ENCODE results near the gene ADK. TPM values are rescaled to one million over a fixed set of nuclear protein-coding genes. Genes with fewer than 3 reads are reported as not detected.
"Not testable (repeated sequence)": the region's sequence is repeated elsewhere in the genome, so short reads cannot be mapped to it uniquely, and the experiment has no call there.

The ADK gene
- total and polyA plus RNA-seq, 2 donors from 2014 or later, result 33.0 to 38.3 TPM

- H3K36me3 ChIP-seq (ENCODE audit: control insufficient read depth in 2 of 3, insufficient read depth in 3 of 3, low read length in 3 of 3), result no peaks in the 10 kb centered on the region
- DNase-seq (no peak), FAIRE-seq (no peak)
- intact Hi-C loops (cut with DNase I), result no loop called here
- no peak overlapping the region for H3K4me3 ChIP-seq (ENCODE audit: low read length in 3 of 3)
- H3K4me1 ChIP-seq (ENCODE audit: control insufficient read depth in 2 of 3, insufficient read depth in 2 of 3, low read depth in 1 of 3, low read length in 3 of 3), result peaks cover 0 to 8% (median 0%) of the 10 kb centered on the region in 3 donors
- H3K27ac ChIP-seq (ENCODE audit: low read depth in 2 of 2, low read length in 2 of 2), result no peak overlapping the region
- H3K27me3 ChIP-seq (ENCODE audit: control insufficient read depth, insufficient read depth, low read length), result no peaks in the 10 kb centered on the region
- no peak for TF ChIP-seq CTCF (IDR thresholded peaks at IDR 0.05; ENCODE audit: borderline replicate concordance, extremely low read depth, insufficient read depth)
- H3K9me3 ChIP-seq (ENCODE audit: control insufficient read depth in 2 of 3, insufficient read depth in 1 of 3, low read length in 3 of 3), result no peaks in the 10 kb centered on the region
- H3K9ac ChIP-seq (ENCODE audit: low read length in 3 of 3), result no peak overlapping the region
Measured at GRCh38 chr10:74179111-74179710, 28.2 kb downstream of the ADK start.

- no peaks in the 10 kb centered on the region for H3K36me3 ChIP-seq (ENCODE audit: control insufficient read depth in 2 of 3, insufficient read depth in 3 of 3, low read length in 3 of 3)
- H3K27ac ChIP-seq (ENCODE audit: low read depth in 2 of 2, low read length in 2 of 2), result no peak overlapping the region
- H3K9ac ChIP-seq (ENCODE audit: low read length in 3 of 3), result no peak overlapping the region
- FAIRE-seq (no peak), DNase-seq (no peak)
- intact Hi-C loops (cut with DNase I), result no loop called here
- no peaks in the 10 kb centered on the region for H3K9me3 ChIP-seq (ENCODE audit: control insufficient read depth in 2 of 3, insufficient read depth in 1 of 3, low read length in 3 of 3)
- TF ChIP-seq CTCF (IDR thresholded peaks at IDR 0.05; ENCODE audit: borderline replicate concordance, extremely low read depth, insufficient read depth), result no peak
- H3K4me3 ChIP-seq (ENCODE audit: low read length in 3 of 3), result no peak overlapping the region
- H3K4me1 ChIP-seq (ENCODE audit: control insufficient read depth in 2 of 3, insufficient read depth in 2 of 3, low read depth in 1 of 3, low read length in 3 of 3), result no peaks in the 10 kb centered on the region
- no peaks in the 10 kb centered on the region for H3K27me3 ChIP-seq (ENCODE audit: control insufficient read depth, insufficient read depth, low read length)
Measured at GRCh38 chr10:74186678-74187077, 35.7 kb downstream of the ADK start.

DNA sequence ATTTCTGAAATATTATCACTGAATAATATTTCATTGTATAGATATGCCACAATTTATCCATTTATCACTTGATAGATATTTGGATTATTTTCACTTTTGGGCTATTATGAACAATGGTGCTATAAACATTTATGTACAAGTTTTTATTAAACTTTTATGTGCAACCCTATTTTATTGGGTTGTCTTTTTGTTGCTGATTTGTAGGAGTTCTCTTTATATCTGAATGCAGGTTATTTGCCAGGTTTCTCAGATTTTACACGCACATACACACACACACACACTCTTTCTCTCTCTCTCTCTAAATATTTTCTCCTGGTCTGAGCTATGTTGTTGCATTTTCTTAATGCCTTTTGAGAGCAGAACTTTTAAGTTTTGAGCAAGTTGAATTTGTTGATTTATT lies 36.2 kb downstream of the ADK start:
- Histone ChIP-seq H3K4me3 (ENCODE audit: low read length in 3 of 3) (no peak overlapping the region), H3K9me3 (ENCODE audit: control insufficient read depth in 2 of 3, insufficient read depth in 1 of 3, low read length in 3 of 3) (no peaks in the 10 kb centered on the region), H3K9ac (ENCODE audit: low read length in 3 of 3) (no peak overlapping the region), H3K36me3 (ENCODE audit: control insufficient read depth in 2 of 3, insufficient read depth in 3 of 3, low read length in 3 of 3) (no peaks in the 10 kb centered on the region), H3K27ac (ENCODE audit: low read depth in 2 of 2, low read length in 2 of 2) (no peak overlapping the region), H3K27me3 (ENCODE audit: control insufficient read depth, insufficient read depth, low read length) (no peaks in the 10 kb centered on the region), H3K4me1 (ENCODE audit: control insufficient read depth in 2 of 3, insufficient read depth in 2 of 3, low read depth in 1 of 3, low read length in 3 of 3) (no peaks in the 10 kb centered on the region)
- no peak for TF ChIP-seq CTCF (IDR thresholded peaks at IDR 0.05; ENCODE audit: borderline replicate concordance, extremely low read depth, insufficient read depth)
- intact Hi-C loops (cut with DNase I), result no loop called here
- DNase-seq (no peak), FAIRE-seq (no peak)

DNA sequence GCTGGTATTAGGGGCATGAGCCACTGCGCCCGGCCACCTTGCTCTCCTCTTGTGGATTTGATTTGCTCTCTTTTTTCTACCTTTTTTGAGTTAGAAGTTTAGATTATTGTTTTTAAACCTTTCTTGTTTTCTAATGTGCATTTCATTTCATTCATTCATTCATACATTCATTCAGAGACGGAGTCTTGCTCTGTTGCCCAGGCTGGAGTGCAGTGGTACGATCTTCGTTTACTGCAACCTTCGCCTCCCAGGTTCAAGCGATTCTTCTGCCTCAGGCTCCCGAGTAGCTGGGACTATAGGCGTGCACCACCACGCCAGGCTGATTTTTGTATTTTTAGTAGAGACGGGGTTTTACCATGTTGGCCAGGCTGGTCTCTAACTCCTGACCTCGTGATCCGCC lies 37.6 kb downstream of the ADK start:
- H3K9ac ChIP-seq (ENCODE audit: low read length in 3 of 3); intact Hi-C loops (cut with DNase I); H3K9me3 ChIP-seq (ENCODE audit: control insufficient read depth in 2 of 3, insufficient read depth in 1 of 3, low read length in 3 of 3); FAIRE-seq; DNase-seq; H3K36me3 ChIP-seq (ENCODE audit: control insufficient read depth in 2 of 3, insufficient read depth in 3 of 3, low read length in 3 of 3); H3K4me1 ChIP-seq (ENCODE audit: control insufficient read depth in 2 of 3, insufficient read depth in 2 of 3, low read depth in 1 of 3, low read length in 3 of 3); H3K27me3 ChIP-seq (ENCODE audit: control insufficient read depth, insufficient read depth, low read length); H3K27ac ChIP-seq (ENCODE audit: low read depth in 2 of 2, low read length in 2 of 2); H3K4me3 ChIP-seq (ENCODE audit: low read length in 3 of 3): not testable (repeated sequence)
